Measurements from ENCODE around the gene FRMD4B. TPM values are rescaled to one million over a fixed set of nuclear protein-coding genes. Genes with fewer than 3 reads are reported as not detected.

FRMD4B gene
- total and polyA plus RNA-seq, 2 experiments from 2014 or later = 6.4 to 12.8 TPM

GRCh38 chr3:69422751-69423150 is 36.9 kb upstream of the FRMD4B start:
- Mint-ChIP-seq H3K4me1 (peaks cover 6% of the 10 kb centered on the region; the same call in 2 of the 3 replicates), H3K27me3 (ENCODE audit: insufficient read depth, low read depth, poor library complexity) (no peaks in the 10 kb centered on the region), H3K27ac (no peak overlapping the region), H3K36me3 (ENCODE audit: low read depth) (no peaks in the 10 kb centered on the region), H3K4me3 (no peak overlapping the region), H3K9me3 (no peaks in the 10 kb centered on the region)
- no peak overlapping the region for H3K27ac ChIP-seq (ENCODE audit: low read depth)
- H2AFZ ChIP-seq = no peak overlapping the region
- H3K4me1 ChIP-seq (ENCODE audit: insufficient read depth) = no peaks in the 10 kb centered on the region
- H3K4me3 ChIP-seq = no peak overlapping the region
- no peaks in the 10 kb centered on the region for H3F3A ChIP-seq (replicated peaks; ENCODE audit: low read depth)
- TF ChIP-seq CTCF (conservative IDR thresholded peaks at IDR 0.05; ENCODE audit: low read depth in 2 of 2) (no peak), NANOG (IDR thresholded peaks at IDR 0.05; ENCODE audit: borderline replicate concordance) (no peak), EZH2phosphoT487 (IDR thresholded peaks at IDR 0.05; ENCODE audit: unreplicated experiment) (no peak), JUNB (IDR thresholded peaks at IDR 0.05; ENCODE audit: unreplicated experiment) (no peak), POLR2AphosphoS5 (IDR thresholded peaks at IDR 0.05; ENCODE audit: low read depth) (no peak), ZNF114 (CRISPR knock-in tag; IDR thresholded peaks at IDR 0.05) (no peak), CREB1 (CRISPR knock-in tag; IDR thresholded peaks at IDR 0.05; ENCODE audit: low read depth) (no peak), EZH2 (IDR thresholded peaks at IDR 0.05; ENCODE audit: low read depth, unreplicated experiment) (no peak), ETS1 (IDR thresholded peaks at IDR 0.05) (no peak), STAT1 (IDR thresholded peaks at IDR 0.05; ENCODE audit: unreplicated experiment) (no peak), ZNF462 (CRISPR knock-in tag; IDR thresholded peaks at IDR 0.05) (no peak), REST (IDR thresholded peaks at IDR 0.05; ENCODE audit: unreplicated experiment) (no peak), ZNF331 (CRISPR knock-in tag; IDR thresholded peaks at IDR 0.05; ENCODE audit: low read depth) (no peak)
- DNase-seq (ENCODE audit: low spot score) = no peak
- H3K9me2 ChIP-seq (ENCODE audit: insufficient read depth) = no peaks in the 10 kb centered on the region
- no peaks in the 10 kb centered on the region for H3K79me2 ChIP-seq (replicated peaks; ENCODE audit: insufficient read depth)
- H3K36me3 ChIP-seq (ENCODE audit: insufficient read depth) = no peaks in the 10 kb centered on the region
- no peaks in the 10 kb centered on the region for H4K20me1 ChIP-seq (replicated peaks; ENCODE audit: insufficient read depth)
- no peak for ATAC-seq
- no peak overlapping the region for H3K4me2 ChIP-seq
- H3K27me3 ChIP-seq (ENCODE audit: insufficient read depth) = no peaks in the 10 kb centered on the region
